IPS-18c (cell line): ENCODE data around the gene SDF2.

Experiments
- H3K4me3 ChIP-seq: 2 replicates; pipeline ENCODE4 v1.7.0; 2013; ENCODE audit warnings: low read depth, mild to moderate bottlenecking, low read length, moderate library complexity; ENCODE audit not compliant: insufficient read depth
- H3K9me3 ChIP-seq: one replicate; pipeline ENCODE4 v1.6.1; 2013; ENCODE audit warnings: mild to moderate bottlenecking, low read length, moderate library complexity; ENCODE audit not compliant: control insufficient read depth, insufficient read depth

Gene SDF2

GRCh38 chr17:28646039-28646754 lies 15.5 kb downstream of the SDF2 start:
- Histone ChIP-seq H3K9me3 (no peaks in the 10 kb centered on the region), H3K4me3 (no peak overlapping the region)

GRCh38 chr17:28645576-28645939 lies 16.1 kb downstream of the SDF2 start:
- Histone ChIP-seq H3K9me3 (no peaks in the 10 kb centered on the region), H3K4me3 (peak overlapping the region; percentile 86)

- Histone ChIP-seq H3K4me3 (peak within 1 kb of the TSS; percentile 86), H3K9me3 (no peaks in the 10 kb centered on the region)
Observed at GRCh38 chr17:28644787-28645575, 16.7 kb downstream of the SDF2 start, which contains the start of gene BLTP2. Gene BLTP2 (minus strand): TSS chr17:28645158. CDS start chr17:28645056, 102 bp downstream.

GRCh38 chr17:28643983-28644786 lies 17.5 kb downstream of the SDF2 start:
- Histone ChIP-seq H3K4me3 (peak overlapping the region; percentile 86), H3K9me3 (no peaks in the 10 kb centered on the region)

- Histone ChIP-seq H3K9me3 (no peaks in the 10 kb centered on the region), H3K4me3 (no peak overlapping the region)
Observed at GRCh38 chr17:28641579-28641978, 20.1 kb downstream of the SDF2 start.

GRCh38 chr17:28635506-28635905 lies 26.2 kb downstream of the SDF2 start:
- Histone ChIP-seq H3K9me3 (no peaks in the 10 kb centered on the region), H3K4me3 (no peak overlapping the region)

GRCh38 chr17:28634206-28634865 lies 27.4 kb downstream of the SDF2 start:
- Histone ChIP-seq H3K4me3 (no peak overlapping the region), H3K9me3 (no peaks in the 10 kb centered on the region)

GRCh38 chr17:28626818-28627217 lies 34.9 kb downstream of the SDF2 start:
- Histone ChIP-seq H3K9me3 (no peaks in the 10 kb centered on the region), H3K4me3 (no peak overlapping the region)

GRCh38 chr17:28624148-28624547 lies 37.6 kb downstream of the SDF2 start:
- Histone ChIP-seq H3K4me3 (no peak overlapping the region), H3K9me3 (peaks cover 2% of the 10 kb centered on the region)

- no peak overlapping the region for H3K4me3 ChIP-seq
- peaks cover 2% of the 10 kb centered on the region for H3K9me3 ChIP-seq
Observed at GRCh38 chr17:28623696-28624095, 38.0 kb downstream of the SDF2 start.

- Histone ChIP-seq H3K4me3 (no peak overlapping the region), H3K9me3 (peaks cover 2% of the 10 kb centered on the region)
Observed at GRCh38 chr17:28622186-28622585, 39.5 kb downstream of the SDF2 start.

GRCh38 chr17:28620010-28620409 lies 41.7 kb downstream of the SDF2 start:
- Histone ChIP-seq H3K9me3 (peaks cover 2% of the 10 kb centered on the region), H3K4me3 (no peak overlapping the region)

- Histone ChIP-seq H3K9me3 (peaks cover 2% of the 10 kb centered on the region), H3K4me3 (no peak overlapping the region)
Observed at GRCh38 chr17:28618464-28618863, 43.2 kb downstream of the SDF2 start.

GRCh38 chr17:28616281-28616680 lies 45.4 kb downstream of the SDF2 start:
- H3K9me3 ChIP-seq, result peaks cover 2% of the 10 kb centered on the region
- H3K4me3 ChIP-seq, result no peak overlapping the region

GRCh38 chr17:28615260-28615940 lies 46.3 kb downstream of the SDF2 start:
- Histone ChIP-seq H3K4me3 (no peak overlapping the region), H3K9me3 (peaks cover 2% of the 10 kb centered on the region)

GRCh38 chr17:28613931-28614381 lies 47.8 kb downstream of the SDF2 start, which contains the start of gene RSKR:
Gene RSKR (minus strand): TSS chr17:28614185. CDS start chr17:28614161, 24 bp downstream.
- no peak within 1 kb of the TSS for H3K4me3 ChIP-seq
- no peaks in the 10 kb centered on the region for H3K9me3 ChIP-seq
